ENCODE data around the gene GCM1.

GRCh38 chr6:53192682-53193188 is 44.1 kb upstream of the GCM1 start:
- TF ChIP-seq POLR2A (IDR thresholded peaks at IDR 0.05) (no peak), CTCF (IDR thresholded peaks at IDR 0.05) (no peak)

Measured in thyroid gland (tissue), 4 donors.